CD4-positive, alpha-beta T cell (primary cell): ENCODE results near the gene MAPK4. TPM values are rescaled to one million over a fixed set of nuclear protein-coding genes. Genes with fewer than 3 reads are reported as not detected.

Experiments
- ATAC-seq: fragments of 200-7000 bp; cut with Tn5 transposase; one replicate; pipeline ENCODE4 v1.10.0; 2022; ENCODE audit warnings: mild to moderate bottlenecking; ENCODE audit not compliant: poor library complexity
- CTCF ChIA-PET: fragments of 350-600 bp; sonication (Branson Sonifier 250); formaldehyde crosslinking; loops from one replicate; lab custom pipeline; 2021; ENCODE audit warnings: antibody characterized with exemption, inconsistent platforms; lab: Charles Lee
- POLR2A ChIA-PET: fragments of 350-600 bp; sonication (Branson Sonifier 250); formaldehyde crosslinking; loops from one replicate; lab custom pipeline; 2021; ENCODE audit warnings: antibody characterized with exemption, inconsistent platforms; lab: Charles Lee
- DNase-seq, 14 experiments: peaks; one replicate each; pipeline ENCODE4 v3.0.0-alpha.2; 2013 to 2020; ENCODE audit warnings: mixed read lengths in 2 of 14
- H3K27ac ChIP-seq, 2 donors: one replicate each; pipeline versions ENCODE4 v1.5.1 to v1.7.0; 2013; ENCODE audit warnings: low read length in 2 of 2, low read depth in 1 of 2, mild to moderate bottlenecking in 1 of 2
- H3K27me3 ChIP-seq, 2 experiments: 1 replicate in 1 of 2; 2 replicates in 1 of 2; pipeline versions ENCODE4 v1.6.1 to v1.7.0; 2013; ENCODE audit warnings: low read length in 2 of 2, control low read depth in 1 of 2, mild to moderate bottlenecking in 1 of 2, moderate library complexity in 1 of 2; ENCODE audit not compliant: insufficient read depth in 2 of 2, control insufficient read depth in 1 of 2
- H3K36me3 ChIP-seq: one replicate; pipeline ENCODE4 v1.6.1; 2013; ENCODE audit warnings: low read length, control low read depth; ENCODE audit not compliant: insufficient read depth
- H3K4me1 ChIP-seq: one replicate; pipeline ENCODE4 v1.6.1; 2013; ENCODE audit warnings: low read length, control low read depth; ENCODE audit not compliant: insufficient read depth
- H3K4me3 ChIP-seq: one replicate; pipeline ENCODE4 v1.5.1; 2013; ENCODE audit warnings: mild to moderate bottlenecking, low read length, moderate library complexity
- H3K9me3 ChIP-seq, 2 experiments: 1 replicate in 1 of 2; 2 replicates in 1 of 2; pipeline versions ENCODE4 v1.6.1 to v1.7.0; 2013; ENCODE audit warnings: low read length in 2 of 2, mild to moderate bottlenecking in 2 of 2, control low read depth in 1 of 2, moderate library complexity in 1 of 2; ENCODE audit not compliant: control insufficient read depth in 1 of 2, insufficient read depth in 1 of 2
- H3K27ac Mint-ChIP-seq: one replicate; pipeline ENCODE4 v1.8.0; 2020; ENCODE audit warnings: mixed read lengths
- H3K27me3 Mint-ChIP-seq: one replicate; pipeline ENCODE4 v1.8.0; 2021; ENCODE audit warnings: mixed read lengths
- H3K36me3 Mint-ChIP-seq: one replicate; pipeline ENCODE4 v1.8.0; 2021; ENCODE audit warnings: low read depth, mixed read lengths
- H3K4me1 Mint-ChIP-seq: one replicate; pipeline ENCODE4 v1.8.0; 2021; ENCODE audit warnings: low read depth, mixed read lengths
- H3K4me3 Mint-ChIP-seq: one replicate; pipeline ENCODE4 v1.8.0; 2020; ENCODE audit warnings: mild to moderate bottlenecking, mixed read lengths
- H3K9me3 Mint-ChIP-seq: one replicate; pipeline ENCODE4 v1.8.0; 2020; ENCODE audit warnings: mixed read lengths
- intact Hi-C, 2 experiments: fragments of 100-400 bp; cut with DNase I in 1 of 2; cut with micrococcal nuclease in 1 of 2; formaldehyde crosslinking; loops; one replicate each; pipeline versions ENCODE4 v1.15.1 to v1.9.0; 2023 to 2025; cut with DNase I, micrococcal nuclease
- total RNA-seq, 174 experiments: library from RNA in 2 of 174; stranded (reverse) in 2 of 174; gene quantifications; one replicate each; pipeline ENCODE4 v1.2.3 and lab custom pipeline; 2021 to 2026
- TF ChIP-seq, protein P1 (sequence below): fragments of 200-600 bp; IDR thresholded peaks from one replicate; pipeline ENCODE4 v1.8.0; 2022; ENCODE audit warnings: antibody characterized with exemption, mild to moderate bottlenecking

The MAPK4 gene
- total RNA-seq, 2 experiments from 2014 or later = not detected

DNA sequence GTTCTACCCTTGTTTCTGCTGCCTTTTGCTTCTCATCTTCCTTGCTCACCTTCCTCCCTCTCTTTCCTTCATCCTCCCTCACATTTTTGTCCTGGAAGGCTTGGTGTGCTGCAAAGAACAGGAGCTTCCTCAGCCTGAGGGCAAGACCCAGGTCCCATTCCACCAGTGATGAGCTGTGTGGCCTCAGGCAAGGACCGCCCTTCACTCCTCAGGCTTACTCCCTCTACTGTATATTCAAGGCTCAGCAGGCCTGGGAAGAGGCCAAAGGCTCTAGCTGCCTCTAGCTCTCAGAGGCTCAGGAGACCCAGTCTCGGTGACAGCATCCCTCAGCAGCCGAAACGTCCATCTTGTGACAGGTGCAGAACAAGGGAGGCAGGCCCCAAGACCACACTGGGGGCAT lies 162.4 kb downstream of the MAPK4 start:
- H3K27ac Mint-ChIP-seq = no peak overlapping the region
- no peaks in the 10 kb centered on the region for H3K4me1 Mint-ChIP-seq
- no peak overlapping the region for H3K27ac ChIP-seq
- no peaks in the 10 kb centered on the region for H3K27me3 ChIP-seq
- peaks cover 14% of the 10 kb centered on the region for H3K27me3 Mint-ChIP-seq
- H3K36me3 Mint-ChIP-seq = no peaks in the 10 kb centered on the region
- H3K4me3 Mint-ChIP-seq = no peak overlapping the region
- DNase-seq (no peak), ATAC-seq (no peak)
- CTCF ChIA-PET = no interaction called here
- H3K4me1 ChIP-seq = no peaks in the 10 kb centered on the region
- no peaks in the 10 kb centered on the region for H3K9me3 ChIP-seq
- no peak overlapping the region for H3K4me3 ChIP-seq
- H3K36me3 ChIP-seq = no peaks in the 10 kb centered on the region
- no peaks in the 10 kb centered on the region for H3K9me3 Mint-ChIP-seq
- intact Hi-C loops = no loop called here
- TF ChIP-seq, protein P1, sequence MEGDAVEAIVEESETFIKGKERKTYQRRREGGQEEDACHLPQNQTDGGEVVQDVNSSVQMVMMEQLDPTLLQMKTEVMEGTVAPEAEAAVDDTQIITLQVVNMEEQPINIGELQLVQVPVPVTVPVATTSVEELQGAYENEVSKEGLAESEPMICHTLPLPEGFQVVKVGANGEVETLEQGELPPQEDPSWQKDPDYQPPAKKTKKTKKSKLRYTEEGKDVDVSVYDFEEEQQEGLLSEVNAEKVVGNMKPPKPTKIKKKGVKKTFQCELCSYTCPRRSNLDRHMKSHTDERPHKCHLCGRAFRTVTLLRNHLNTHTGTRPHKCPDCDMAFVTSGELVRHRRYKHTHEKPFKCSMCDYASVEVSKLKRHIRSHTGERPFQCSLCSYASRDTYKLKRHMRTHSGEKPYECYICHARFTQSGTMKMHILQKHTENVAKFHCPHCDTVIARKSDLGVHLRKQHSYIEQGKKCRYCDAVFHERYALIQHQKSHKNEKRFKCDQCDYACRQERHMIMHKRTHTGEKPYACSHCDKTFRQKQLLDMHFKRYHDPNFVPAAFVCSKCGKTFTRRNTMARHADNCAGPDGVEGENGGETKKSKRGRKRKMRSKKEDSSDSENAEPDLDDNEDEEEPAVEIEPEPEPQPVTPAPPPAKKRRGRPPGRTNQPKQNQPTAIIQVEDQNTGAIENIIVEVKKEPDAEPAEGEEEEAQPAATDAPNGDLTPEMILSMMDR = no peak
- POLR2A ChIA-PET = no interaction called here

DNA sequence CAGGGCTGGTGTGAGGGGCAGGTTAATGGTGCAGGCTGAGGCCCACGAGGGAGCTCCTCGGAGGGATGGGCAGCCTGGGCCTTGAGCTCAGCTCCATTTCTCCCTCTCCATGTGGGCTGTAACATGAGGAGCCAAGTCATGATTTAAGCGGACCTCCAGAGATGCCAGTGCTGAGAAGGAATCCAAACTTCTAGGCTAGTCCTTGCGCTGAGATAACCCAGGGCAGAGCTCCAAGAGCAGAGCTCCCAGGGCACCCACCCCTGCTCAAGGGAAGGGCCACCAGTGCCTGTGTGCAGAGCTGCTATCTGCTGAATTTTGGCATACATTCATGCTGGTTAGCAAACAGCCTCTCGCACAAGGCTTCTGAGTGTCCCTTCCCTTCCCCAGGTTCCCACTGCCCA lies 164.9 kb downstream of the MAPK4 start:
- DNase-seq (no peak), ATAC-seq (no peak)
- H3K36me3 Mint-ChIP-seq = no peaks in the 10 kb centered on the region
- H3K4me1 Mint-ChIP-seq = no peaks in the 10 kb centered on the region
- Histone ChIP-seq H3K4me1 (no peaks in the 10 kb centered on the region), H3K4me3 (no peak overlapping the region), H3K27me3 (no peaks in the 10 kb centered on the region), H3K27ac (no peak overlapping the region), H3K9me3 (peaks cover 0 to 6% of the 10 kb centered on the region in 2 experiments), H3K36me3 (no peaks in the 10 kb centered on the region)
- H3K27me3 Mint-ChIP-seq = peaks cover 21% of the 10 kb centered on the region
- intact Hi-C loops = no loop called here
- H3K27ac Mint-ChIP-seq = no peak overlapping the region
- ChIA-PET CTCF (no interaction called here), POLR2A (no interaction called here)
- no peaks in the 10 kb centered on the region for H3K9me3 Mint-ChIP-seq
- TF ChIP-seq, protein P1 = no peak
- H3K4me3 Mint-ChIP-seq = no peak overlapping the region

DNA sequence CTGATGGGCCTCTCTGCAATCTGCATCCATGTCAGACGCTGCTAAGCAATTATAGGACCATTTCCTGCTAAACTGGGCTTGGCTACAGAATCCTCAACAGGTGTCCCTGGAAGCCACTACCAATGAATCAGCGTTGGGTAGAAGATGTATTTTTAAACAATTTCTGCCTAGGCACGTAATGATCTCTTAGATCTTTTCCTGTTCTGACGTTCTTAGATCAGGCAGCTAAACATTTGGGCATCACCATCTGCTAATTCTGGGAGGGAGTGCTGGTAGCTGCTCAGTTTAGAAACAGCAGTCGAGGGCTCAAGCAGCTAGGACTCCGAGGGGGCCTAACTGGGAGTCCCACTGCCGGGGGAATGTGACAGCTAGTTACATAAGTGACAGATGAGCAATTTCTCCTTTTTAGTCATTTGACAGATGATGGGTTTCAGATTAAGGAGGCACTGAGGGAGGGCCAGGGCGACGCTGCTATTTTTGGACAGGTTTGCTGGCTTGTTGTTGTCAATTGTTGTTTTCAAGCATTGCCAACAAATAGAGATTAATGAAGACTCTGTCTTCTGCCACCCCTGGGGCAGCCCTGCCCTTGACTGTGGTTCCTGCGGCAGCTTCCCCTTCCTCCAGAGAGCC lies 167.2 kb downstream of the MAPK4 start:
- DNase-seq (no peak), ATAC-seq (no peak)
- ChIA-PET CTCF (no interaction called here), POLR2A (no interaction called here)
- Histone ChIP-seq H3K36me3 (no peaks in the 10 kb centered on the region), H3K27me3 (no peaks in the 10 kb centered on the region), H3K9me3 (peaks cover 0 to 9% of the 10 kb centered on the region in 2 experiments), H3K27ac (no peak overlapping the region), H3K4me3 (no peak overlapping the region), H3K4me1 (no peaks in the 10 kb centered on the region)
- Mint-ChIP-seq H3K4me1 (no peaks in the 10 kb centered on the region), H3K9me3 (no peaks in the 10 kb centered on the region), H3K27me3 (peaks cover 15% of the 10 kb centered on the region), H3K4me3 (no peak overlapping the region), H3K27ac (no peak overlapping the region), H3K36me3 (no peaks in the 10 kb centered on the region)
- TF ChIP-seq, protein P1 = no peak
- intact Hi-C loops = no loop called here
